Activated CD4-positive, alpha-beta T cell treated with anti-CD3 and anti-CD28 coated beads, Interleukin-2, Interleukin-4, amounts not matched to agents 100 ng/mL and 50 ng/mL, durations not matched to agents 16 hours and 8 hours (primary cell): ENCODE data around the gene BUD31.
"Not testable (repeated sequence)": the region's sequence is repeated elsewhere in the genome, so short reads cannot be mapped to it uniquely, and the experiment has no call there.

ENCODE experiments used
- DNase-seq: peaks from one replicate; pipeline ENCODE4 v3.0.0-alpha.2; 2020; ENCODE audit warnings: low spot score

Gene BUD31

DNA sequence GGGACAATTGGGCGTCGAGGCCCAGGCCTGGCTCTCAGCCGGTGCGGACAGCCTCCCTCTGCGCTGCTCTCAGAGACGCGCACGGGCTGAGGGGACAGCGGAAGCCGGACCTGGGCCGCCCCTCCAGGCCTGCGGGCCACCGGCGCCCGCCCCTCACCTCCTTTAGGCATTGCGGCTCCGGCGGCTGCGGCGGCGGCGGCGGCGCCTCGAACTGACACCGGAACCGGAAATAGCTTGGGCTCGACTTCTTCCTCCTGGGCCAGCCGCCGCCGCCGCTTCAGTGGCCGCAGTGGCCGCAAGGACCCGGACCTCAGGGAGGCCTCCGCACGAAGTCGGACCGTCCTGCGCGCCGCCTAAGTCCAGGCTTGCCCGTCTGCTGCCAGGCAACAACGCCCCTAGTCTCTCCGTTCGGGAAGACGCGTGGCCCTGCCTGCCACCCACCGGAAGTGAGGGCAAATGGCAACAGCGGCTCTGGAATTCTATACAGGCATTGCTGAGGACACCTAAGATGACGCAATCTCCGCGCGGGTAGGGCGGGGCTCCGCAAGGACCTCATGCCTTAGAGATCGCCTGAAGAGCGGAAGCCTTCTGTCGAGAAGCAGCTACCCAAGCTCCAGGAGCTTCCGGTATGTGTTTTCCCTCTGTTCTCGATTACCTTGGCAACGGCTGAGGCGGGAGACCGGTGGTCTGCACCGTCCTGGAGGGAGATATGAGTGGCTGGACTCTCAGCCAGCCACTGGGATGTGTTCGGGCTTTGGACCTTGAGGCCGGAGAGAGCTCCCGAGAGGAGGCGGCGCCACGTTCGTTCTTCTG, at the start of gene BUD31, which contains the start of gene PDAP1:
BUD31 (plus strand) TSS at position 591 of the 813 bp plus-strand sequence. CDS start 2,124 bp downstream, outside the sequence.
PDAP1 (minus strand) TSS at position 219 of the 813 bp plus-strand sequence; CDS start at position 170, 49 bp downstream.
- peak; percentile 93 for DNase-seq

DNA sequence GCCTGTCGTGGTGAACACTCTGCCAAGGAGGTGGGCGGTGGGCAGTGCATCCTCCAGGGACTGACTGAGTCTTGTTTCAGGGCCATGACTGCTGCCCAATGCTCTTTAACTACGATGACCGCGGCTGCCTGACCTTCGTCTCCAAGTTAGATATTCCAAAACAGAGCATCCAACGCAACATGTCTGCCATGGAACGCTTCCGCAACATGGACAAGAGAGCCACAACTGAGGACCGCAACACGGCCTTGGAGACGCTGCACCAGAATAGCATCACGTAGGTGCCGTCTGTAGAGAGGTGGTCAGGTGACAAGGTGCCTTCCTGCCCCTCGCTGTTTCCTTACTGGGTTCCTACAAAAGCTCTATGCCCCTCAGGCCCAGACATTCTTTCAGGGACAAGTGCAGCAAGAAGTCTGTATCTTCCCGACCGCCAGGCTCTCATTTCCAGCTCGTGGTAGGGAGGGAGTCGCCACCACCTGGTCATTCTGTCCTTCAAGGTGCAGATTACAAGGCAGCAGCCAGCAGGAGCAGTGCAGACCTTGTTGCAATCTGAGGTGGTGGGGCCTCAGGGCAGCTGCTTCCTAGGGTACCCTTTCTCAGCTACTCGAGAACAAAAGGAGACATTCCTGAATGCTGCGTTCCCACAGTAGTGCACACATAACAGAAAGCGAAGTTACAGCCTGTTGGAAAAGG, 49.2 kb upstream of the BUD31 start:
- DNase-seq = no peak

DNA sequence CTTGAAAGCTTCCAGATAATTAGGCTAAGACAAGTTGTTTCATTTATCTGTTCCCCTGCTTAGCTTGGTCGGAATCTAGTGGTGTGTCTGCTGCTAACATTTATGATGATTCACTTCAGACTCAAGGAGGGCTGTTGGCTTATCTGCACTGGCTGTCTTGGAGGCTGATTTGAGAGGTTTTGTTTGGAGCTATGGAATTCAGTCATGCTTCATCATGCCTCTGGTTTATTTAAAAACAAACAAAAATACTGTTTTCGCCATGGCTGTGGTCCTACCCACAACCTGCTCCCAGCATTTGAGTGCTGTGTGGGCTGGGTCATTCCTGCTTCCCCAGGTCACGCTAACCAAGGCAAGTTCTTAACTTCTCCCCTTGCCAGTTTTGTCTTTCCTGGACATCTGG, 46.0 kb upstream of the BUD31 start:
- DNase-seq = no peak

DNA sequence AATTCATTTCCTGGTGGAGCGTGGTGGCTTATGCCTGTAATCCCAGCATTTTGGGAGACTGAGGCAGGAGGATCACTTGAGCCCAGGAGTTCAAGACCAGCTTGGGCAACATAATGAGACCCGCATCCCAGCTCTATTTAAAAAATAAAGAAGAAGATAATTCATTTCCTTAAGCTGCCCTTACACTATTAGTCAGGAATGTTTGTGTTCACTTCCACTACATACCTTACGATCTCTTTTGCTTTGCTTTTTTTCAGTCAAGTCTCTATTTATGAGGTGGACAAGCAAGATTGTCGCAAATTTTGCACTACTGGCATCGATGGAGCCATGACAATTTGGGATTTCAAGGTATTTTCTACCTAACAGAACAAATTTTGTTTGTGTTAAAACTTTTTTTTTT, 45.5 kb upstream of the BUD31 start:
- no peak for DNase-seq

DNA sequence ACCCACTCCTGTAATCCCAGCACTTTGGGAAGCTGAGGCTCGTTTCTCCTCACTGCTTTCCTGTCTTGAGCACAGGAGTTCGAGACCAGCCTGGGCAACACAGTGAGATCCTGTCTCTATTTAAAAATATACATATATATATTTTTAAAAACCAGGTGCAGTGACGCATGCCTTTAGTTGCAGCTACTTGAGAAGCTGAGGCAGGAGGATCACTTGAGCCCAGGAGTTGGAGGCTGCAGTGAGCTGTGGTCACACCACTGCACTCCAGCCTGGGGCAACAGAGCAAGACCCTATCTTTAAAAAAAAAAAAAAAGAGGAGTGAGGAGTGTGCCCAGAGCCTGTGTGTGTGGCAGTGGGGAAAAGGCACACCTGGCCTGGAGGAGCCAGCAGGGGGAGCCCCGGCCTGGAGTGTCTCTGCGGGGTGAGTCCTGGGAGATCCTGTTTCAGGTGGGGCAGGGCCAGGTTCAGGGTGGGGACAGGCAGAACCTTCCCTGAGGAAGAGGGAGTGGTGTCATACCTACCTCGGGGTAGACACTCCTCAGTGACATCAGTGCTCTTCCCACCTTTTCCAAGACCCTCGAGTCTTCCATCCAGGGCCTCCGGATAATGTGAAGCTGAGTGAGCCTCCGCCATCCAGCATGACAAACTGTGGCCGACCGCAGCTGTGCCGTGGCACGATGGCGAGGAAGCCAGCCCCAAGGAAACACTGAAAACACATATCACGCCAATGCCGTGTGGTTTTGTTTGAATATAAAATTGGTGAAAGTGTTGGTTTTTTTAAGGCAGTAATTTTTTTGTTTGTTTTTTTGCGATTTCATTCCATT, 43.2 kb upstream of the BUD31 start:
- DNase-seq = peak; percentile 37

DNA sequence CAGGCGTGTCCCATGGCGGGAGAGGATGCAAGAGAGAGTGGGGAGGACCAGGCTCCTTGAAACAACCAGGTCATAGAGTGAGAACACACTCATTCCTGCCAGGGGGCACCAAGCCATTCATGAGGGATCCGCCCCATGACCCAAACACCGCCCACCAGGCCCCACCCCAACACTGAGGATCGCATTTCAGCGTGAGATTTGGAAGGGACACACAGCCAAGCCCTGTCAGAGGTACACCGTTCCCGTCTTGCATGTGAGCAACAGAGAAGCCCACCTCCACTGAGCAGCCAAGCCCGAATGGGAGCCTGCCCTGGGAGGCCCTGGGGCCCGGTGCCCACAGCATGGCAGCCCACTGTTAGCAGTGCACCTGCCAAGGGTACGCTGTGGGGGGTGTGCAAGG, 42.1 kb upstream of the BUD31 start:
- DNase-seq = no peak

DNA sequence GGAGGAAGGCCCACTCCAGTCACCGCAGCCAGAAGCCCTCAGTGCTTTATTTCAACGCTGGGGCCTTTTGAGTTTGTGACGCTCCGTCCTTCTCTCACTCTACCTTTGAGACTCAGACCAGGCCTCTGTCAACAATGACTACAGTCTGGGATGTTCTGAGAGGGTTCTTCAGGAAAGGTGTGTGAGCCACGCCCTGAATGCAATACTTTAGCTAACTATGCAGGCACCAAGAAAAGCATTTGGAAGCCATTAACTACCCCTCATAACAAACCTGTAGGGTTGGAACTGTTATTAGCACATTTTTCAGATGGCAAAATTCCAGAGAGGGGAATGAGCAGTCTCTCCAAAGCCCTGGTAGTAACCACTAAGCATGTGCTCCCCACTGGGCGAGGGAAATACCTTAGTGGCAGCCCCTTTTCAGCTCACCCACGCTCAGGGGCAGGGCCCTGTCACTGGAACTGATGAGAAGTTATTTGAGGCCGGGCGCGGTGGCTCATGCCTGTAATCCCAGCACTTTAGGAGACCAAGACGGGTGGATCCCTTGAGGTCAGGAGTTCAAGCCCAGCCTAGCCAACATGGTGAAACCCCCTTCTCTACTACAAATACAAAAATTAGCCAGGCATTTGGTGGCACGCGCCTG, 39.9 kb upstream of the BUD31 start:
- no peak for DNase-seq

DNA sequence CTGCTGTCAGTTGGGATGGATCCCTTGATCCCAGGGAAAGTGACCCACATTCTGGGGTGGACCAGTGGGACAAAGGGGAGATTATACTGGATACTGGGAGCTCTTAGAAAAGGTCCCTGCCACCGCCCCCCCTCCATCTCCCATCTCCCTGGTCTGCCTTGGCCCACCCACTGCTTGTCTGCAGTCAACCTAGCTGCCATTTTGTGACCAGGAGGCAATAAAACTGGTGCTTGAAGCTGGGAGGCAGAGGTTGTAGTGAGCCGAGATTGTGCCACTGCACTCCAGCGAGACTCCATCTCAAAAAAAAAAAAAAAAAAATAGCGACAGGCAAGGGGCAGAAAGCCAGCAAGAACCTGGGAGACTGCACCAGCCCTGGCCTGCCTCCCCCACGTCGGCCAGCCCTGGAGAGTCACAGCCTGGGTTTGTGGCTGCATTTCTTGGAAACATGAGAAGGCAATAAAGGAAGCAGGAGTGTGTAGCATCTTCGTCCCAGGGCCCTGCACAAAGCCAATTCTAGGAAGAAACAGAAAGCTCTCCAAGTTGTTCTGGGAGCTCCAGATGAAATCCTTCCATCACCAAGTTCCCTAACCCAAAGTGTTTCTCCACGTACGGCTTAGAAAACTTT, 38.9 kb upstream of the BUD31 start:
- no peak for DNase-seq

DNA sequence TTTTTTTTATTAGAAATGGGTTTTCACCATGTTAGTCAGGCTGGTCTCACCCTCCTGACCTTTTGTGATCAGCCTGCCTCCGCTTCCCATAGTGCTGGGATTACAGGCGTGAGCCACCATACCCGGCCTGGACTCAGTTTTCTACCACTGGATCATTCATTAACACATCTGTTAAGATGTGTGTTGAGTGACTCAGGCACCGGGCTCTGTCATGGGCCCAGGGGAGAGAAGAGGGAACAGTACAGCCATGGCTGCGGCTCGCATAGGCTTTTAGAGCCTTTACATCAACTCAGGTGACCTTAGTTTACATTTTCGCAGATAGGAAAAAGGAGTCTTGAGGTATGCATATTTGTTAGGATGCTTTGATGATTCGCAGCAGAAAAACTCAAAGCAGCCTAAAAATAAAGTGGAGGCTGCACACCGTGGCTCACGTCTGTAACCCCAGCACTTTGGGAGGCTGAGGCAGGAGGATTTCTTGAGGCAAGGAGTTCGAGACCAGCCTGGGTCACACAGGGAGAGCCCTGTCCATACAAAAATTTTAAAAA, 37.3 kb upstream of the BUD31 start:
- DNase-seq = no peak

DNA sequence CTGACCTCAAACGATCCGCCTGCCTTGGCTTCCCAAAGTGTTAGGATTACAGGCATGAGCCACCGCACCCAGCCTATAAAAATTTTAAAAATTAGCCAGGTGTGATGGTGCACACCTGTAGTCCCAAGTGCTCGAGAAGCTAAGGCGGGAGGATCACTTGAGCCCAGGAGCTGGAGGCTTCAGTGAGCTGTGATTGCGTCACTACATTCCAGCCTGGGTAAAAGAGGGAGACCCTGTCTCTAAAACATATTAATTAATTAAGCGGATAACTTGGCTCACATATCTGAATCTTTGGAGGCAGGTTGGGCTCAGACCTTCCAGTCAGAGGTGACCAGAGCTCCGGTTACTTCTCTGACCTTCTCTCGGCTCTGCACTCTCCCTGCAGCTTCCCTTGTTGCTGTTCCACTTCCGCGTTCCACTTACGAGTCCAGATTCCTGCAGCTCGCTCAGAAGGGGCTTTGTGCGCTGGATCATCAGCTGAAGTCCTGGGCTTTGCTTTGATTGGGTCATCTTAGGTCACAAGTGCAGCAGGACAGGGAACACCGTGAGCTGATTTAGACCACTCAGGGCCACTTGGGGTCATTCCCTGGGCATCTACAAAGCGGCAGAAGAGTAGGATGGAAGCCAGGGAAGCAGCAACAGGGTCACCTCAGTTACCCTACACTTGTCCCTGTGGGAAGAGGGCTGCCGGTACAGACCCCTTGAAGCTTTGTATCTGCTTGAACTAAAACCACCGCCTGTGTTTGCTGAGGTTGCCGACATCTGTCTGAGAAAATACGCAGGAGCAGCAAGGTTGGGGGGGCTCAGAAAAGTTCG, 36.3 kb upstream of the BUD31 start:
- no peak for DNase-seq

DNA sequence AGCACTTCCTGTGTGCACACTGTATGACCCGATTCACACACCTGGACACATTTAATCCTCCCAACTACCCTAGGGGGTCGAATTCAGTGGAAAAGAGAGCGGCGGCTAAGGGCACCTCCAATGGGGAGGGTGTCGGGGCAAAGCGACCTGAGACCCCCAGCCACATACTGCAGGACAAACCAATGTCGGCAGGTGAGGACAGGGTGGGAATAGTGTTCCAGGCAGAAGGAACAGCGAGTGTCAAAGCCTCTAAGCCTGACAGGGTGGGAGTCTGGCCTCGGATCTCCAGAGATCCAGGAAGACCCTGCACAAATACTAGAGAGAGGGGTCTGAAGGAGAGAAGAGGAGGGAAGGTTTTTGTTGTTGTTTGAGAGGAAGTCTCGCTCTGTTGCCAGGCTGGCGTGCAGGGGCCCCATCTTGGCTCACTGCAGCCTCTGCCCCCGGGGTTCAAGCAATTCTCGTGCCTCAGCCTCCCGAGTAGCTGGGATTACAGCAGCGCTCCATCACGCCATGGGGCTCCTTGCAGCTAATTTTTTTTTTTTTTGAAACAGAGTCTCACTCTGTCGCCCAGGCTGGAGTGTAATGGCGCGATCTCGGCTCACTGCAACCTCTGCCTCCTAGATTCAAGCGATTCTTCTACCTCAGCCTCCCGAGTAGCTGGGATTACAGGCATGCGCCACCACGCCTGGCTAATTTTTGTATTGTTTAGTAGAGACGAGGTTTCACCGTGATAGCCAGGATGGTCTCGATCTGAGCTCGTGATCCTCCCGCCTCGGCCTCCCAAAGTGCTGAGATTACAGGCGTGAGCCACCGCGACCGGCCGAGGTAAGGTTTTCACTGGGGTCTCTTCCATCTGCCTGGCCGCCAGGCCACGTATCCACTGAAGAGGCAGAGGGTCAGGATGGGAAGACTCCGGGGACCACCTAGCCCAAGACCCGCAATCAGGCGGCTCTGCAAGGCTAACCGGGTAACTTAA, 35.4 kb upstream of the BUD31 start:
- no peak for DNase-seq

DNA sequence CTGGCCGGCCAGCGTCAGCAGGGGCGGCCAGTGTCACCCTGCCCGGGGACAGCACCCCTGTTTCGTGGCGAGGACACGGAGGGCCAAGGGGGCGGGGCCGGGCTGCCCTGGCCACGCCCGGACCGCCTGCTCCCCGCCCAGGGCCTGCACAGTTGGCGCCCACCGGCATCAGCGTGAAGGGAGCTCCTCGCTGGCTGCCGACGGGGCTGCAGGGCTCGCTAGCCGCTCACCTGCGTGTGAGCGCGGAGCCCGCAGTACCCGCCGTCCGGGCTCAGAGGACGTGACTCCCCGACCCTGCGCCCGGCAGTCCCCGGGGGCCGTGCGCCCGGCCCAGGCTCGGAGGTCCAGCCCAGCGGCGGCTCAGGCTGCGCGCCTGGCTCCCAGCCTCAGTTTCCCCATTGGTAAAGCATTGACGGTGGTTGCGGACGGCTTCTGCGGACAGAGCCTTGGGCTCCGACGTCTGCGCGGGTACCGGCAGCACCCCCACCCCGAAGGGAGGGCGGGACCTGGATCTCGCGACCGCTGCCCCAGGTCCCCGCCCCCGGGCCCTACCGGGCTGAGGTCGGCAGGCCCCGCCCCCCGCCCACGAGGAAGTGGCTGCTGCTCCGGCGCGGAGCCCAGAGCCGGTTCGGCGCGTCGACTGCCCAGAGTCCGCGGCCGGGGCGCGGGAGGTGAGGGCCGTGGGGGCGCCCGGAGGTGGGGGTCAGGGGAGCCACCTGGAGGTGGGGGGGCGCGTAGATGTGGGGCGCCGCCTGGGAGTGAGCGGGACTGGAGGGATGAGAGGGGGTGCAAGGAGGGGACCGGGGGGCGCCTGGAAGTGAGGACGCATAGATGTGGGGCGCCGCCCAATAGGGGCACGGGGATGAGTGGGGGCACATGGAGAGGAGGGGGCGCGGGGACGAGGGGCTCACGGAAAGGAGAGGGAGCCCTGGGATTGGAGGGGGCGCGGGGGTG, 34.4 kb upstream of the BUD31 start, which contains the start of gene ARPC1B:
ARPC1B (plus strand) TSS at position 620 of the 954 bp plus-strand sequence. CDS start 10,985 bp downstream, outside the sequence.
- peak; percentile 85 for DNase-seq

DNA sequence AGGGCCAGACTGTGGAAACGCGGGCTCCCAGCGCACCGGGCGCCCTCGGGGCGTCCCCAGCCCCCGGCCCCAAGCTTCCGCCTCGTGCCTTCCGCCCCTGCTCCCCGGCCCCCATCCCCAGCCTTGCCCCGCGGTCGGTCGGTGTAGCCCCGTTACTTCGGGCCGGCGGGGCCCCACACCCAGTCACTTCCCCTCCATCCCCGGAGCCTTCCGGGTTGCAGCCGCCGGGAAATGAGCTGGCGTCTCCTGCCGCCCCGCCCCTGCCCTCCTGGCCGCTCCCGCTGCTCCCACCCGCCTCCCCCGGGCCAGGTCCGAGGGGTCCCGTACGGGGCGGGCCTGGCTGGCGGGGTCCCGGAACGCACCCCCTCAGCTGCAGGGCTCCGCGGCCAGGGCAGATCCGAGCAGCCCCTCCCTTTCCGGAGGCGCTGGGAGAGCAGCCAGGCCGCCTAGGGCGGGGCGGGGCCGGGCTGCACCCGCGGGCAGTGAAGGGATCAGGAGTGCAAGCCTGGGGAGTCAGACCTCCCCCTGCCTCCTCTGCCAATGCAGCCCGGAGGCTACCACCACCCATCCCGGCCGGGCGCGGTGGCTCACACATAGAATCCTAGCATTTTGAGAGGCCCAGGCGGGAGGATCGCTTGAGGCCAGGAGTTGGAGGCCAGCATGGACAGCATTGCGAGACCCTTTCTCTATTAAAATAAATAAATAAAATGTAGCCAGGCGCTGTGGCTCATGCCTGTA, 33.5 kb upstream of the BUD31 start:
- peak; percentile 74 for DNase-seq

DNA sequence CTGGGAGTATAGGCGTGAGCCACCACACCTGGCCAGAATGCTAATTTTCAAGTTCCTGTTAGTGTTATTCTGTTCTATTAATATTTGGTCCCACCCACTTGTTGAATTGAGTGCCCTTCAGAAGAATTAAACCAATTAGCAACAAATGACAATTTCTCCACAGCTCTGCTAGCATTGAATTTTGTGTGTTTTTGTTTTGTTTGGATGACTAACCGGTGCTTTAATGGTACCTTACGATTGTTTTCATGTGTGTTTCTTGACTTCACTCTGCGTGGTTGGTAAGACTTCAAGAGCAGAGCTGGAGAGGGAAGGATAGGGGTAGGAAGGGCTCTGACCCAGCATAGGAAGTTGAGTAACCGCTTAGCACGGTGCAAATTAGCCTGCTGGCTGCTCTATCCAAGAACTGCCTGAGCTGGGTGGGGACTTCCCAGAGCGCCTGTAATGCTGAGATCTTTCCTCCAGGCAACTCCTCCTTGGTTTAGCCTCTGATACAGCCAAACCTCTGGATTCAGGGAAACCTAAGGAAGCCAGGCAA, 29.7 kb upstream of the BUD31 start:
- DNase-seq = peak; percentile 65

DNA sequence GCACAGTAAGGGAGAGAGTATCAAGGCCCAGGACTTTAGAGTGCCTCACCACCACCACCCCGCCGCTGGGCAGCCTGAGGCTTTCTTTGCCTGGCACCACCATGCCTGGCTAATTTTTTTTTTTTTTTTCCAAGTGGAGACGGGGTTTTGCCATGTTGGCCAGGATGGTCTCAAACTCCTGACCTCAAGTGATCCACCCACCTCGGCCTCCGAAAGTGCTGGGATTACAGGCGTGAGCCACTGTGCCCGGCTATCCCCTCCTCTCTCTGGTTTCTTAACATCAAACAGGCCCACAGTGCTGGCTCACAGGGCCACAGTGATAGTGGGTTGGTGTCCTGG, 29.1 kb upstream of the BUD31 start:
- DNase-seq = not testable (repeated sequence)

DNA sequence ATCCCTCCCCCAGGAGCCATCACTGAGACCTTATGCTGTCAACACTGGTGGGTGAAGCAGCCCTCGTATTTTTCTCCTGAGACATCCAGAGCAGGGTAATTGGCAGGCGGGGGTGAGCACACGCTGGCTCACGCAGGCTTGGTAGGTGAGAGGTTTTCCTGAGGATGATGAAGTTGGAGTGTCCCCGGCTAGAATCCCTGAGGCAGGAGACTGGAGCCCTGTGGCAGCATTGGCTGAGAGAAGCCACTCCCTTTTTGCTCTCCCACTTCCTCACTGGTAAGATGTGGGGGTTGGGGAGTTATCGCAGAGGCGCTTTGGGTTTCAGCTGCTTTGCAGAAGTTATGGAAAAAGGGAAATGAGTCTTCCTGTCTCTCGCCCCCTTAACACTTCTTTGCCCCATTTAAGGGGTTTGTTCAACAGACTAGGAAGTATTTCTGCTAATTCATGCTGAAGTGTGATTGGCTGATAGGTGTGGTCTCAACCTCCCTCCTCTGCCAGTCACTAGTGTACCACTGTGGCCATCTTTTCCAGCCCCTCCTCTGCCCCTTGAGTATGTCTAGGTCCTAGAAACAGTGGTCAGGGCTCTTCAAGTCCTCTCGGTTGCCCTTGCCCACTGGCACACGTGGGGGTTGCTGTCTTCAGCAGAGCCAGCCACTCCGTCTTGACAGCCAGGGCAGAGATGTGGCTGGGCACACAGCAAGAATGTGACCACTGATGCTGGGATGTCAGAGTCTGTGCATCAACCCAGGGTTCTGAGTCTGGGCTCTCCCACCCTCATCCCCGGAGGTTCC, 28.5 kb upstream of the BUD31 start:
- peak; percentile 59 for DNase-seq
